ENCODE measurements around the gene NDUFS7.

- no peak for TF ChIP-seq CTCF (conservative IDR thresholded peaks at IDR 0.05 in 1 of 2, IDR thresholded peaks at IDR 0.05 in 1 of 2; ENCODE audit: extremely low read depth in 1 of 2, insufficient read depth in 1 of 2, low read depth in 1 of 2, low read length in 2 of 2)
- no peak for TF ChIP-seq EZH2 (IDR thresholded peaks at IDR 0.05; ENCODE audit: borderline replicate concordance, low read length)
Observed at GRCh38 chr19:1418496-1418775, 34.7 kb downstream of the NDUFS7 start.

All from mammary epithelial cell (primary cell).